SK-N-SH treated with all-trans-retinoic acid at 6 μM for 48 hours (cell line): Measurements from ENCODE around the gene XPR1.

Source experiments
- ATAC-seq: fragments of 200-7000 bp; cut with Tn5 transposase; 3 replicates; pipeline ENCODE4 v1.9.1; 2020; ENCODE audit warnings: mild to moderate bottlenecking, moderate library complexity
- ARNTL ChIP-seq: fragments of 450-650 bp; formaldehyde crosslinking; IDR thresholded peaks from 2 replicates; pipeline ENCODE4 v1.5.0; 2020; ENCODE audit warnings: low read depth, mild to moderate bottlenecking, moderate library complexity, borderline replicate concordance
- BACH2 ChIP-seq: fragments of 250-450 bp; sonication (Bioruptor Pico); IDR thresholded peaks from 2 replicates; pipeline ENCODE4 v1.9.0; 2021; ENCODE audit warnings: mild to moderate bottlenecking, borderline replicate concordance
- ESRRG ChIP-seq: fragments of 250-450 bp; sonication (Bioruptor Pico); IDR thresholded peaks from 2 replicates; pipeline ENCODE4 v1.6.1; 2021; ENCODE audit warnings: mild to moderate bottlenecking
- GLIS3 ChIP-seq: fragments of 250-450 bp; sonication (Bioruptor Pico); IDR thresholded peaks from 2 replicates; pipeline ENCODE4 v1.5.0; 2020; ENCODE audit warnings: mild to moderate bottlenecking, moderate library complexity
- ISL1 ChIP-seq: fragments of 250-450 bp; sonication (Bioruptor Pico); IDR thresholded peaks from 2 replicates; pipeline ENCODE4 v2.1.2; 2022; ENCODE audit warnings: mild to moderate bottlenecking, moderate library complexity
- OSR1 ChIP-seq: fragments of 250-450 bp; sonication (Bioruptor Pico); IDR thresholded peaks from 2 replicates; pipeline ENCODE4 v1.8.0; 2022; ENCODE audit warnings: moderate library complexity, mild to moderate bottlenecking, inconsistent platforms
- TCF4 ChIP-seq: fragments of 250-450 bp; sonication (Bioruptor Pico); IDR thresholded peaks from 2 replicates; pipeline ENCODE4 v1.8.0; 2021; ENCODE audit warnings: mild to moderate bottlenecking, moderate library complexity, borderline replicate concordance
- TOX ChIP-seq: fragments of 250-450 bp; sonication (Bioruptor Pico); IDR thresholded peaks from 2 replicates; pipeline ENCODE4 v1.8.0; 2021; ENCODE audit warnings: mild to moderate bottlenecking, moderate library complexity, borderline replicate concordance
- ZC3H10 ChIP-seq: fragments of 250-450 bp; sonication (Bioruptor Pico); IDR thresholded peaks from 2 replicates; pipeline ENCODE4 v1.5.1; 2021; ENCODE audit warnings: mild to moderate bottlenecking, moderate library complexity
- ZFP3 ChIP-seq: fragments of 250-450 bp; sonication (Bioruptor Pico); IDR thresholded peaks from 2 replicates; pipeline ENCODE4 v1.5.0; 2020; ENCODE audit warnings: mild to moderate bottlenecking, moderate library complexity
- ZFP30 ChIP-seq: fragments of 450-650 bp; formaldehyde crosslinking; IDR thresholded peaks from 2 replicates; pipeline ENCODE4 v1.5.0; 2022; ENCODE audit warnings: mild to moderate bottlenecking, moderate library complexity
- ZNF565 ChIP-seq: fragments of 450-650 bp; formaldehyde crosslinking; conservative IDR thresholded peaks from 2 replicates; pipeline ENCODE4 v1.5.0; 2020; ENCODE audit warnings: low read depth, mild to moderate bottlenecking, moderate library complexity
- ZNF70 ChIP-seq: fragments of 450-650 bp; formaldehyde crosslinking; IDR thresholded peaks from 2 replicates; pipeline ENCODE4 v1.5.0; 2020; ENCODE audit warnings: mild to moderate bottlenecking, moderate library complexity
- ZNF8 ChIP-seq: fragments of 450-650 bp; formaldehyde crosslinking; IDR thresholded peaks from 2 replicates; pipeline ENCODE4 v1.5.0; 2020; ENCODE audit warnings: mild to moderate bottlenecking, moderate library complexity
- TF ChIP-seq, protein P1 (sequence below): fragments of 250-450 bp; sonication (Bioruptor Pico); IDR thresholded peaks from 2 replicates; pipeline ENCODE4 v1.5.1; 2021; ENCODE audit warnings: mild to moderate bottlenecking, moderate library complexity
- TF ChIP-seq, protein P2 (sequence below): fragments of 250-450 bp; sonication (Bioruptor Pico); IDR thresholded peaks from 2 replicates; pipeline ENCODE4 v1.5.1; 2020; ENCODE audit warnings: low read depth, mild to moderate bottlenecking, moderate library complexity
- TF ChIP-seq, protein P3 (sequence below): fragments of 250-450 bp; sonication (Bioruptor Pico); IDR thresholded peaks from 2 replicates; pipeline ENCODE4 v1.8.0; 2021; ENCODE audit warnings: low read depth, mild to moderate bottlenecking, moderate library complexity, borderline replicate concordance
- TF ChIP-seq, protein P4 (sequence below): fragments of 250-450 bp; sonication (Bioruptor Pico); IDR thresholded peaks from 2 replicates; pipeline ENCODE4 v1.5.0; 2020; ENCODE audit warnings: mild to moderate bottlenecking, moderate library complexity

XPR1 gene

DNA sequence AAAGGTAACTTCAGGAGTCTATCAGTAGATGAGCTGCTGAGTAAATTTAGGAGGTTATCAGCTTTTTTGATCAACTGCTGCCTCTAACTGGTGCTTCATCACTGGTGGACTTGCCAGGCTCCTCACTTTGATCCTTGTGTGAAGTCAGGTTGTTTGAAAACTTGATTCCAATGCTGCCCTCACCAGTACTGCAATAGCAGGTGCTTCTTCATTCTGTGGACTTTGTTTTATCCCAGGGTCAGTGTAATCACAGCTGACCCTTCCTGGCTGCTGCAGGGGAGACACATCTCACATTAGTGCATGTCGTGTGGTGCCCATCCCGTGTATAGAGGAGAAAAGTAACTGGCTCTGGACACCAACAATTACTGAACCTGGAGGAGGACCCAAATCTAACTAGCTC, 260.9 kb downstream of the XPR1 start (continued):
- no peak for TF ChIP-seq OSR1
- no peak for TF ChIP-seq ESRRG (CRISPR knock-in tag)
- no peak for TF ChIP-seq ARNTL (CRISPR knock-in tag)
- no peak for TF ChIP-seq ZNF70 (CRISPR knock-in tag)
- TF ChIP-seq, protein P1, sequence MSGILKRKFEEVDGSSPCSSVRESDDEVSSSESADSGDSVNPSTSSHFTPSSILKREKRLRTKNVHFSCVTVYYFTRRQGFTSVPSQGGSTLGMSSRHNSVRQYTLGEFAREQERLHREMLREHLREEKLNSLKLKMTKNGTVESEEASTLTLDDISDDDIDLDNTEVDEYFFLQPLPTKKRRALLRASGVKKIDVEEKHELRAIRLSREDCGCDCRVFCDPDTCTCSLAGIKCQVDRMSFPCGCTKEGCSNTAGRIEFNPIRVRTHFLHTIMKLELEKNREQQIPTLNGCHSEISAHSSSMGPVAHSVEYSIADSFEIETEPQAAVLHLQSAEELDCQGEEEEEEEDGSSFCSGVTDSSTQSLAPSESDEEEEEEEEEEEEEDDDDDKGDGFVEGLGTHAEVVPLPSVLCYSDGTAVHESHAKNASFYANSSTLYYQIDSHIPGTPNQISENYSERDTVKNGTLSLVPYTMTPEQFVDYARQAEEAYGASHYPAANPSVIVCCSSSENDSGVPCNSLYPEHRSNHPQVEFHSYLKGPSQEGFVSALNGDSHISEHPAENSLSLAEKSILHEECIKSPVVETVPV (CRISPR knock-in tag): no peak
- no peak for TF ChIP-seq BACH2 (CRISPR knock-in tag)
- no peak for TF ChIP-seq ISL1 (CRISPR knock-in tag)

DNA sequence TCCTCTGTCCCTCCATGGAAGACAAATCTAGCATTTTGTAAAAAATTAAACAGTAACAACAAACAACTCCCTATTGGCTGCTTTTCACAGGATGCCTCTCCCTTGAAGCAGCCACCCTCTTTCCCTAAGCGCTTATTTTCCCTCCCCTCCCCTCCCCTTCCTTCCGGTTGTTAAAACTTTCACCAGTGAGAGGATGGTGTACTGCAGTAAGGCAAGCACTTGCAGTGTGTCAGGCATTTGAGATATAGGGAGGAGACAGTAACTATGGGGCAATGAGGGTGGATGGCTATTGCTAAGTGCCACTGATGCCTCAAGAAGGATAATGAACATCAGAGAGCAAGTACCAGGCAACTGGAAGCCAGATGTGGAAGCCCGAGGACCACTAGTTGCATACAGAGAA, 261.8 kb downstream of the XPR1 start:
- no peak for ATAC-seq
- no peak for TF ChIP-seq OSR1
- TF ChIP-seq ZNF8: no peak
- TF ChIP-seq ZFP30 (CRISPR knock-in tag): no peak
- no peak for TF ChIP-seq ZC3H10 (CRISPR knock-in tag)
- no peak for TF ChIP-seq ZFP3
- TF ChIP-seq, protein P2, sequence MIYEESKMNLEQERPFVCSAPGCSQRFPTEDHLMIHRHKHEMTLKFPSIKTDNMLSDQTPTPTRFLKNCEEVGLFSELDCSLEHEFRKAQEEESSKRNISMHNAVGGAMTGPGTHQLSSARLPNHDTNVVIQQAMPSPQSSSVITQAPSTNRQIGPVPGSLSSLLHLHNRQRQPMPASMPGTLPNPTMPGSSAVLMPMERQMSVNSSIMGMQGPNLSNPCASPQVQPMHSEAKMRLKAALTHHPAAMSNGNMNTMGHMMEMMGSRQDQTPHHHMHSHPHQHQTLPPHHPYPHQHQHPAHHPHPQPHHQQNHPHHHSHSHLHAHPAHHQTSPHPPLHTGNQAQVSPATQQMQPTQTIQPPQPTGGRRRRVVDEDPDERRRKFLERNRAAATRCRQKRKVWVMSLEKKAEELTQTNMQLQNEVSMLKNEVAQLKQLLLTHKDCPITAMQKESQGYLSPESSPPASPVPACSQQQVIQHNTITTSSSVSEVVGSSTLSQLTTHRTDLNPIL: no peak
- no peak for TF ChIP-seq ESRRG (CRISPR knock-in tag)
- TF ChIP-seq ZNF70 (CRISPR knock-in tag): no peak
- TF ChIP-seq, protein P3, sequence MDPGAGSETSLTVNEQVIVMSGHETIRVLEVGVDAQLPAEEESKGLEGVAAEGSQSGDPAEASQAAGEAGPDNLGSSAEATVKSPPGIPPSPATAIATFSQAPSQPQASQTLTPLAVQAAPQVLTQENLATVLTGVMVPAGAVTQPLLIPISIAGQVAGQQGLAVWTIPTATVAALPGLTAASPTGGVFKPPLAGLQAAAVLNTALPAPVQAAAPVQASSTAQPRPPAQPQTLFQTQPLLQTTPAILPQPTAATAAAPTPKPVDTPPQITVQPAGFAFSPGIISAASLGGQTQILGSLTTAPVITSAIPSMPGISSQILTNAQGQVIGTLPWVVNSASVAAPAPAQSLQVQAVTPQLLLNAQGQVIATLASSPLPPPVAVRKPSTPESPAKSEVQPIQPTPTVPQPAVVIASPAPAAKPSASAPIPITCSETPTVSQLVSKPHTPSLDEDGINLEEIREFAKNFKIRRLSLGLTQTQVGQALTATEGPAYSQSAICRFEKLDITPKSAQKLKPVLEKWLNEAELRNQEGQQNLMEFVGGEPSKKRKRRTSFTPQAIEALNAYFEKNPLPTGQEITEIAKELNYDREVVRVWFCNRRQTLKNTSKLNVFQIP (CRISPR knock-in tag): no peak
- TF ChIP-seq, all 23 proteins: peak for 0

DNA sequence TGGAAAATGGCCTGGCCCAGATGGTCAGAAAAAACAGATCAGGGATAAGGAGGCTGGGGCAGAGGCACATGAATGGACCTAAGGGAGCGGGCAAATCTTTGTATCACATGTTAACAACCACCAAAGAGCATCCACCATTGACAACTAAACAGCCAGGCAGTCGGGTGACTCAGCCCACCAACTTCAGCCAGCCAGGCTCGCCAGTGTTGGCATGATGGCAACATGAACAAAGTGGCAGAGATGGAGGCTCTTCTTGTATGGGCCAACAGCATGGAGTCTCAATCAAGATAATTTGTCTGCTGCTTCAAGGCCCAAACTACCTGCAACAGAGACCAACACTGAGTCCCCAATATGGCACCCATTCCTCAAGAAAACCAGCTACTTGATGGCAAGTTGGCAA, 264.3 kb downstream of the XPR1 start:
- ATAC-seq: no peak
- no peak for TF ChIP-seq TOX (CRISPR knock-in tag)

DNA sequence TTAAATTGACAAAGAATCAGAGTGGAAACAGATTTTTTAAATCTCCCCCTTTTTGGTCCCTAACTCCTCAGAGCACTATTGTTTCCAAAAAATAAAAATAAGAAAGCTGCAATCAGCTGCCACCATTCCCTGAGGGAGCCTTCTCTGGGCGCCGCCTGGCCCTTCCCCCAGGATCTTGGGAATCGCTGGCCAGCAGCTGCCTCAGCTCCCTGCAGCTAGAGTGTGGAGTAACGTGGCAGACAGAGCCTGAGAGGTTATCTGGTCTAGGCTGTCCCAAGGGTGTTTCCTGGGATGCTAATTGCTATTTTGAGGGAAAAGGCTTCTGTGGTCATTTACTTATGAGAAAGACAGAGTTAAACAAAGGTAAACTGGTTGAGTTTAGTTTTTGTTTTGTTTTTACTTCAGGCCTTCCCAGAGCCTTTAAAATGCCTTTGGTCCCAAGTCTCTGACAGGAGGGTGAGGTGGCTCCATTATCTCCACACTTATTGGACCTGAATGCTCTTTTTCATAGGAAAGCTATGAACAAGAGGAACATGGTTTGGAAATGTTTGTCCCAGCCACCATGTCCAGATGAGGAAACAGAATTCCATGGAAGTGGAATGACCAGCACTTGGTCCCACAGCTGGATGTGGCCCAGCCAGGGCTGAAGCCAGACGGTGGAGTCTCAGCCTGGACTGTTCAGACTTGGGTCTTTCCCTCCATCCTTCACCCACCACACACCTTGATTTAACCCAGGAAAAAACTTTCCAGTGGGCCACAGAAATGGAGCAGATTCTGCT, 266.8 kb downstream of the XPR1 start:
- no peak for TF ChIP-seq ESRRG (CRISPR knock-in tag)
- TF ChIP-seq, protein P2: no peak
- TF ChIP-seq, protein P4, sequence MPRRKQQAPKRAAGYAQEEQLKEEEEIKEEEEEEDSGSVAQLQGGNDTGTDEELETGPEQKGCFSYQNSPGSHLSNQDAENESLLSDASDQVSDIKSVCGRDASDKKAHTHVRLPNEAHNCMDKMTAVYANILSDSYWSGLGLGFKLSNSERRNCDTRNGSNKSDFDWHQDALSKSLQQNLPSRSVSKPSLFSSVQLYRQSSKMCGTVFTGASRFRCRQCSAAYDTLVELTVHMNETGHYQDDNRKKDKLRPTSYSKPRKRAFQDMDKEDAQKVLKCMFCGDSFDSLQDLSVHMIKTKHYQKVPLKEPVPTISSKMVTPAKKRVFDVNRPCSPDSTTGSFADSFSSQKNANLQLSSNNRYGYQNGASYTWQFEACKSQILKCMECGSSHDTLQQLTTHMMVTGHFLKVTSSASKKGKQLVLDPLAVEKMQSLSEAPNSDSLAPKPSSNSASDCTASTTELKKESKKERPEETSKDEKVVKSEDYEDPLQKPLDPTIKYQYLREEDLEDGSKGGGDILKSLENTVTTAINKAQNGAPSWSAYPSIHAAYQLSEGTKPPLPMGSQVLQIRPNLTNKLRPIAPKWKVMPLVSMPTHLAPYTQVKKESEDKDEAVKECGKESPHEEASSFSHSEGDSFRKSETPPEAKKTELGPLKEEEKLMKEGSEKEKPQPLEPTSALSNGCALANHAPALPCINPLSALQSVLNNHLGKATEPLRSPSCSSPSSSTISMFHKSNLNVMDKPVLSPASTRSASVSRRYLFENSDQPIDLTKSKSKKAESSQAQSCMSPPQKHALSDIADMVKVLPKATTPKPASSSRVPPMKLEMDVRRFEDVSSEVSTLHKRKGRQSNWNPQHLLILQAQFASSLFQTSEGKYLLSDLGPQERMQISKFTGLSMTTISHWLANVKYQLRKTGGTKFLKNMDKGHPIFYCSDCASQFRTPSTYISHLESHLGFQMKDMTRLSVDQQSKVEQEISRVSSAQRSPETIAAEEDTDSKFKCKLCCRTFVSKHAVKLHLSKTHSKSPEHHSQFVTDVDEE (CRISPR knock-in tag): no peak
- TF ChIP-seq ZNF565 (CRISPR knock-in tag): no peak
- no peak for TF ChIP-seq GLIS3
- TF ChIP-seq ARNTL (CRISPR knock-in tag): no peak
- no peak for TF ChIP-seq TCF4 (CRISPR knock-in tag)
- no peak for TF ChIP-seq BACH2 (CRISPR knock-in tag)
- TF ChIP-seq, protein P3 (CRISPR knock-in tag): no peak
- no peak for TF ChIP-seq ZNF8
- no peak; the same call in 2 of the 3 replicates for ATAC-seq
